Activated naive CD4-positive, alpha-beta T cell treated with anti-CD3 and anti-CD28 coated beads, Interleukin-2, amount 10 ng/mL, durations not matched to agents 7 days and 5 days (primary cell): ENCODE measurements around the gene SREK1IP1.

Experiments used
- CTCF ChIA-PET: fragments of 350-600 bp; sonication (Branson Sonifier 250); formaldehyde crosslinking; loops from one replicate; lab custom pipeline; 2021; ENCODE audit warnings: antibody characterized with exemption; lab: Charles Lee
- DNase-seq: peaks from one replicate; pipeline ENCODE4 v3.0.0-alpha.2; 2020
- H3K27ac Mint-ChIP-seq: one replicate; pipeline ENCODE4 v1.8.0; 2021; ENCODE audit warnings: mild to moderate bottlenecking, moderate library complexity, mixed read lengths
- H3K27me3 Mint-ChIP-seq: one replicate; pipeline ENCODE4 v1.8.0; 2021; ENCODE audit warnings: mild to moderate bottlenecking, mixed read lengths
- H3K36me3 Mint-ChIP-seq: one replicate; pipeline ENCODE4 v1.8.0; 2021; ENCODE audit warnings: mixed read lengths
- H3K4me1 Mint-ChIP-seq: one replicate; pipeline ENCODE4 v1.8.0; 2021; ENCODE audit warnings: mixed read lengths
- H3K4me3 Mint-ChIP-seq: one replicate; pipeline ENCODE4 v1.8.0; 2021; ENCODE audit warnings: mild to moderate bottlenecking, moderate library complexity, mixed read lengths
- H3K9me3 Mint-ChIP-seq: one replicate; pipeline ENCODE4 v1.8.0; 2021; ENCODE audit warnings: mixed read lengths

SREK1IP1 gene

DNA sequence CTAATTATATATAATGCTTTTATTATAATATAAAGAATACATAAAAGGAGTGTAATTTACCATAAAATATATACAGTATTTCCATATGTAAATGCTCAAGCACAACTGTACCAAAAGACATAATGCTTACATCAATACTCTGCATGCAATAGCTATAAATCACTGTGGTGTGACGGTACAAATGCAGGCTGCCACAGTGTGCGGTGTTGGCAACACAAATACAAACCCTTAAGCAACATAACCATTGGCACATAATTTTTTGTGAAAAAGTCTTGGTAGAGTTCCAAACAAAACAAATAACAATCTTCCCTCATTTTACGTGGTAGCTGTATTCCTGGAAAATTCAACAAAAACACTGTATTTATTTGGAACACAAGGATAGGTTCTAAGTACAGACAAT lies 80.1 kb downstream of the SREK1IP1 start:
- DNase-seq: no peak
- H3K4me1 Mint-ChIP-seq: peaks cover 4% of the 10 kb centered on the region
- CTCF ChIA-PET: no interaction called here
- no peak overlapping the region for H3K4me3 Mint-ChIP-seq
- H3K9me3 Mint-ChIP-seq: no peaks in the 10 kb centered on the region
- H3K27me3 Mint-ChIP-seq: peaks cover 49% of the 10 kb centered on the region
- no peak overlapping the region for H3K27ac Mint-ChIP-seq
- H3K36me3 Mint-ChIP-seq: no peaks in the 10 kb centered on the region

DNA sequence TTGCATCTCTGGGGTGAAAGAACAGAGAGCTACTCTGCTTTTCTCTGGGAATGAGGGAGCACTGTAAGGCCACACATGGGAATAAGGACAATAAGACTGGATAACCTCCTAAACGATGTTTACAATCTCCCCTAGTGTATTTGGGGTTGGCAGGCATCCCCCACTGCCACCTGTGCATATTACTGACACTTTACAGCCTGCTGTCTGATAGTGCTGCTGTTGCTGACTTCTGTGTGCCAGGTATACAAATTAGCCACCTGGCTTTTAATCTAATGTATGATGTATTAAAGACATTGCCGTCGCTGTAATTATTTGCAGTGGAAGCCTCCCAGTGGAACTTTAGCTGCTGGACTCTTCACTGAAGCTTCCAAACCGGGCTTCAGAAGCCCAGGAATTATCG lies 82.6 kb downstream of the SREK1IP1 start:
- no peaks in the 10 kb centered on the region for H3K9me3 Mint-ChIP-seq
- peaks cover 32% of the 10 kb centered on the region for H3K27me3 Mint-ChIP-seq
- H3K4me3 Mint-ChIP-seq: no peak overlapping the region
- peaks cover 4% of the 10 kb centered on the region for H3K4me1 Mint-ChIP-seq
- CTCF ChIA-PET: no interaction called here
- H3K27ac Mint-ChIP-seq: no peak overlapping the region
- H3K36me3 Mint-ChIP-seq: no peaks in the 10 kb centered on the region
- no peak for DNase-seq

DNA sequence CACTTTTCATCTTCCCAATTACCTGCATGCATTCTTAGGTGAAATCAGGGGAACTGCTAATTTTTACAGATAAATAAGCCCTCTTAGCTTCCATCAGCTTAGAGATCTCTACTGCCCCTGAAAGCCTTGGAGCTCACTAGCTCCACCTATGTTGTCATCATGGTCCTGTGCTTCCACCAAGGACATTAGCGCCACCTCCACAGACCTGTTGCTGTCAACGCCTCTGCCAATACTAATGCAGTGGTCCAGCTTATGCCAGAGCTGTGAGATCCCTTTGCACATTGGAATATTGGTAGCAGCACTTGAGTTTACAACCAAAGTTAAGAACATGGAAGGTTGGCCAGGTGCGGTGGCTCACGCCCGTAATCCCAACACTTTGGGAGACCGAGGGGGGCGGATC lies 85.9 kb downstream of the SREK1IP1 start:
- no peak overlapping the region for H3K27ac Mint-ChIP-seq
- peaks cover 7% of the 10 kb centered on the region for H3K27me3 Mint-ChIP-seq
- no peaks in the 10 kb centered on the region for H3K4me1 Mint-ChIP-seq
- DNase-seq: no peak
- no peak overlapping the region for H3K4me3 Mint-ChIP-seq
- H3K9me3 Mint-ChIP-seq: no peaks in the 10 kb centered on the region
- no peaks in the 10 kb centered on the region for H3K36me3 Mint-ChIP-seq
- CTCF ChIA-PET: interaction anchor here (0.7 kb wide), 1 partner anchor 47 kb away, joined by 4 read pairs; no protein-coding TSS in a partner anchor

DNA sequence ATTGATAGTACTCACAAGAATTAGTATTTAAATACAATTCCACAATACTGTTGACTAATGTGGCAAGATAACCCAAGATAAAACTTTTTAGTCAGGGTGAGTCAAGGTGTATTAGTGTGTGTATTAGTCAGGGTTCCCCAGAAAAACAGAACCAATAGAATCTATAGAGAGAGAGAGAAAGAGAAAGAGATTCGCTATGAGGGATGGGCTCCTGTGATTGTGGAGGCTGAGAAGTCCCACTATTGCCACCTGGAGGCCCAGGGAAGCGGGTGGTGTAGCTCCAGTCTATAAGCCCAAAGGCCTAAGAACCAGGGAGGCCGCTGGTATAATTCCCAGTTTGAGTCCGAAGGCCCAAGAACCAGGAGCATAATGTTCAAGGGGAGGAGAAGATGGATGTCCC lies 88.2 kb downstream of the SREK1IP1 start:
- peaks cover 7% of the 10 kb centered on the region for H3K27me3 Mint-ChIP-seq
- H3K9me3 Mint-ChIP-seq: no peaks in the 10 kb centered on the region
- no peak for DNase-seq
- H3K4me3 Mint-ChIP-seq: no peak overlapping the region
- no peaks in the 10 kb centered on the region for H3K4me1 Mint-ChIP-seq
- no peak overlapping the region for H3K27ac Mint-ChIP-seq
- no peaks in the 10 kb centered on the region for H3K36me3 Mint-ChIP-seq
- CTCF ChIA-PET: no interaction called here

DNA sequence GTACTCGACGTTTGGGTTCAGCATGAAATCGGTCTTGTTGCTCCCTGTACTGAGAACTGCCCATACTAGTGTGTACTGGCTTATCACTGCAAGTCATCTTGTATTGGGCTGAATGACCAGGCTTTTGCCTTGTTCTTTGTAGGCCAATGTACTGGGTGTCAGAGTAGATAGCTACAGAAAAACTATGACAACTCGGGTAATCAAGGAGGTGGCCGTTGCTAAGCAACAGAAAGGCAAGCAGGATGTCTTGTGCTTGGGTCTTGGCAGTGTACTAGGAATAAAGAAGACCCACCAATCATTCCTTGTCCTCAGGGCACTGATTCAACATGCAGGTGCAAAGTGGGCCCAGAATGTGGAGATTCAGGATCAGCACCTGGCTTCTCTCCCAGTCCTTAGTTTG lies 90.1 kb downstream of the SREK1IP1 start:
- Mint-ChIP-seq H3K27me3 (peaks cover 6% of the 10 kb centered on the region), H3K27ac (no peak overlapping the region), H3K4me3 (no peak overlapping the region), H3K9me3 (no peaks in the 10 kb centered on the region), H3K36me3 (no peaks in the 10 kb centered on the region), H3K4me1 (no peaks in the 10 kb centered on the region)
- CTCF ChIA-PET: no interaction called here
- no peak for DNase-seq

DNA sequence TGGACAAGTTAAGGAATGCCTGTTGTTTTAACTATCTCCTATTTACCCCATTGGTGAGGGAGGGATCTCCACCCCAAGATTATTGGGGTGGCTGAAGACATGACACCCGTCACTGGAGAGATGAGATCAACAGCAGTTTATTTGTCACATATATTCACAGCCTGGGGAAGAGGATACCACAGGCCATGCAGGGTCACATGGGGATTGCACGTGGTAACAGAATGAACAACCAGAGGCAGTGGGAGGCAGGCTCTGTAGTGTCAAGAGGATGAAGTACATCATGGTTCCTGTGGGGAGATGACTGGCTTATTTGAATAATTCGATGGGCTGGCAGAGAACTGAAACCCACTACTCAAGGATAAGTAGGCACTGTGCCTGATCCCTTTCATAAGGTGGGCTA lies 96.8 kb downstream of the SREK1IP1 start:
- CTCF ChIA-PET: no interaction called here
- no peak for DNase-seq
- Mint-ChIP-seq H3K27me3 (peaks cover 8% of the 10 kb centered on the region), H3K9me3 (no peaks in the 10 kb centered on the region), H3K4me1 (no peaks in the 10 kb centered on the region), H3K4me3 (no peak overlapping the region), H3K27ac (no peak overlapping the region), H3K36me3 (no peaks in the 10 kb centered on the region)

DNA sequence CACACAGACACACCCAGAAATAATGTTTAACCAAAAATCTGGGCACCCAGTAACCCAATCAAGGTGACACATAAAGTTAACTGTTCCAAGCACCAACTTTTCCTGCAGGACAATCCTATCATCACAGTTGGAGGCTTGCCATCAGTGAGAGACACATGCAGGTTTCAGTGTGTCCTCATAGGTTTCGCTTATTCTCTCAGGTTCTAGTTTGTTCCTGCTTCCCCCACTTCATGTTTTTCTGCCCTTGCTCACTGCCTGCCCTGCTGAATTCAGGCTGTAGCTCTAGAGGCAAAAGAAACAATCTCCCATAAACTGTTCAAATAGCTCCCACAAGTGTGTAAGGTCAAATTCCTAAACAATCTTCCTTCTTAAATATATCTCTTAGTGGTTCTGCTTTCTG lies 98.2 kb downstream of the SREK1IP1 start:
- Mint-ChIP-seq H3K4me1 (no peaks in the 10 kb centered on the region), H3K36me3 (no peaks in the 10 kb centered on the region), H3K27me3 (peaks cover 8% of the 10 kb centered on the region), H3K4me3 (no peak overlapping the region), H3K9me3 (no peaks in the 10 kb centered on the region), H3K27ac (no peak overlapping the region)
- no peak for DNase-seq
- CTCF ChIA-PET: no interaction called here
